ENCODE data around the gene NME5. TPM values are rescaled to one million over a fixed set of nuclear protein-coding genes. Genes with fewer than 3 reads are reported as not detected.
"Not testable (repeated sequence)": the region's sequence is repeated elsewhere in the genome, so short reads cannot be mapped to it uniquely, and the experiment has no call there.

Gene NME5
- total RNA-seq, 1 experiment from 2014 or later, result 1.2 TPM

DNA sequence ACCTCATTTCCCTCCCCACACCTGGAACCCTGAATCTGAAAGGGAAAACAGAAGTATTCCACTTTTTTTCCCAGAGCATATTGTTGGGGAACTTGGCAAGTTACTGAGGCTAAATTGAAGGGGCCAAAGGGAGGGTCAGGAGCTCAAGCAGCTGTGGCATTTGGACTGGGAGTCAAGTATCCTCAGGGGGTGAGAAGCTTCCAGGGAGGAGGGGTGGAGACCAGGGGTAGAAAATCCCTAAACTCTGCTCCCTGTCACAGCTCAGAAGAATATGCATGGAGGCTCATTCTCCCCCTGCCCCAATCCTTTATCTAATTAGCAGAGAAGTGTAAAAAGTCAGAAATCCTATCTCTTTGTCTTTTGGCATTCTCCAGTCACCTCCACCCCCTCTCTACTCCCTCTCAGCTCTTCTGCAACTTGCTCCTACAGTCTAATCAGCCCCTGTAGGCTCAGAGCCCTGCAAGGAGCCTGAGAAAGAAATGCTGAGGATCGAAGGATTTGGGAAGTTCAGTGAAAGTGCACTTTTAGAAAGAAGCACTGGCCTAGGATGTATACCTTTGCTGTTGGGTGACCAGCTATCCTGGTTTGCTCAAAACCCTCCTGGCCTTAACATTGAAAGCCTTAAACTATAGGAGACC lies 61.1 kb downstream of the NME5 start:
- peak; percentile 44 for DNase-seq
- no peak overlapping the region for H3K4me3 ChIP-seq (ENCODE audit: insufficient read depth, low read depth, low read length)
- no peaks in the 10 kb centered on the region for H3K36me3 ChIP-seq (replicated peaks; ENCODE audit: control insufficient read depth, insufficient read depth, low read length)
- no peaks in the 10 kb centered on the region for H3K27me3 ChIP-seq (ENCODE audit: control insufficient read depth, insufficient read depth, low read length)

DNA sequence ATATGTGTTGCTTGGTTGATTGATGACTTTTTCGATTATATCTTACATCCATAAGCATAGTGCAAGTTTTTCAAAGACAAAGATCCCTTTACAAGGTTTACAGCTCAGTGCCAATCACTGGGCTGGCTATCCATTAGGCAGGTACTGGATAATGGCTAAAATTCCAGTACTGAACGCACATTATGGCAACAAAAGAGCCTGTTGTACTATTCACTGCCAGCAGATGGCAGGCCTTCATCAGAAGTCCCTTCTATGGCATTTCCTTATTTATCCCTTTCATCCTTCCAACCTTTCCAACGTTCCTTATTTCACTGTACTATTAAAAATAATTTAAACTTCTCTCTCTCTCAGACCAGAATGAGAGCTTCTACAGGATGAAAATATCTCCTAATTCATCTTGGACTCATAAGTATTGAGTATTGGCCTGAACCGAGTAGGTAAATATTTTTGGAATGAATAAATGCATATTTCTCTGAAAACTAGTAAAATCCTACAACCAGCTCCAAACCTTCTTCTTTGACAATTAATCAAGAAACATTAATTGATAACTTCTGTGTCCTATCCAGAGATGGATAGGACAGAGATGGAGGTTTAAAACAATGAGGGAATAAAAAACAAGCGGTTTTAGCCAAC lies 62.0 kb downstream of the NME5 start:
- peak; percentile 77 for DNase-seq
- no peaks in the 10 kb centered on the region for H3K27me3 ChIP-seq (ENCODE audit: control insufficient read depth, insufficient read depth, low read length)
- no peak overlapping the region for H3K4me3 ChIP-seq (ENCODE audit: insufficient read depth, low read depth, low read length)

DNA sequence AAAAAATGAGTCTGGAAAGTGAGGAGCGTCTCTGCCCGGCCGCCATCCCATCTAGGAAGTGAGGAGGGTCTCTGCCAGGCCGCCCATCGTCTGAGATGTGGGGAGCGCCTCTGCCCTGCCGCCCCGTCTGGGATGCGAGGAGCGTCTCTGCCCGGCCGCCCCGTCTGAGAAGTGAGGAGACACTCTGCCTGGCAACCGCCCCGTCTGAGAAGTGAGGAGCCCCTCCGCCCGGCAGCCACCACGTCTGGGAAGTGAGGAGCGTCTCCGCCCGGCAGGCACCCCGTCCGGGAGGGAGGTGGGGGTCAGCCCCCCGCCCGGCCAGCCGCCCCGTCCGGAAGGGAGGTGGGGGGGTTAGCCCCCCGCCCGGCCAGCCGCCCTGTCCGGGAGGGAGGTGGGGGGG lies 69.2 kb downstream of the NME5 start:
- not testable (repeated sequence) for H3K4me3 ChIP-seq (ENCODE audit: insufficient read depth, low read depth, low read length); H3K36me3 ChIP-seq (replicated peaks; ENCODE audit: control insufficient read depth, insufficient read depth, low read length); DNase-seq; H3K27me3 ChIP-seq (ENCODE audit: control insufficient read depth, insufficient read depth, low read length)

More for the DNA sequence above, 62.0 kb downstream of the NME5 start:
- H3K36me3 ChIP-seq (replicated peaks; ENCODE audit: control insufficient read depth, insufficient read depth, low read length), result no peaks in the 10 kb centered on the region

DNA sequence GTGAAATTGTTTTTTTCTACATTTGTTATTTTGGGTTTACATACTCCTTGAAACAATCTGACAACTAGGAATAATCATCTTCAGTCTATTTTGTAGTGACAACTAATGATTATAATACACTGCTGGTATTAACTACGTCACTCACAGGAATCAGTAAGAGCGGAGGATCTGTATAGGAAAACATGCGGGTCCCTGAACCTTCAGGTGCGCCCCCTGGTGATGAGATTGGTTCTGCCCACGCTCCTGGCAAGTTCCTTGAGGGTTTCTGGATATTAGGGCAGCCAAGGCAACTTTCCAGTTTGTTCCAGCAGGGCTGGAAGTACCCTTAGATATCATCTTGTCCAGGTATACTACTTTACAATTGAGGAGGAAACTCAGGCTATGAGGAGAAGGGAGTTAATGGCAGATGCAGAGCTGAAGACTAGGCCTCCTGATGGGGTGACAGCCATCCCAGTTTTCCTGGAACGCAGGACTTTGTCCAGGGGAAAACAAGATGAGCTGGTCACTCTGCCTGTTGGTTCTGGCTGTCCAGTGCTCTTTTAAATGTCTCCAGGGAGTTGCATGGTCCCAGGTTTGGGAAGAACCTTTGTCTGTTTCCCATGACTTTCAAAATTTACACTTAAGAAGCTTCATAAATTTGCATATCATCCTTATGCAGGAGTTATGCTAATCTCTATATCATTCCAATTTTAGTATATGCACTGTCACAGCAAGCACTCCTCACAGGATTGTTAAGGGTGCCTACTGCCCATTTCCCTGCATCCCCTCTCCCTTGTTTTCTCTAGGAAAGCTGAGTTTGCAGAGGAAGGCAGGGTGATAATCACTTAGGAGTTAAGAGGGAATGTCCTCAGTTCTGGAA lies 70.3 kb downstream of the NME5 start:
- no peak overlapping the region for H3K4me3 ChIP-seq (ENCODE audit: insufficient read depth, low read depth, low read length)
- no peaks in the 10 kb centered on the region for H3K36me3 ChIP-seq (replicated peaks; ENCODE audit: control insufficient read depth, insufficient read depth, low read length)
- peak; percentile 87 for DNase-seq
- no peaks in the 10 kb centered on the region for H3K27me3 ChIP-seq (ENCODE audit: control insufficient read depth, insufficient read depth, low read length)

DNA sequence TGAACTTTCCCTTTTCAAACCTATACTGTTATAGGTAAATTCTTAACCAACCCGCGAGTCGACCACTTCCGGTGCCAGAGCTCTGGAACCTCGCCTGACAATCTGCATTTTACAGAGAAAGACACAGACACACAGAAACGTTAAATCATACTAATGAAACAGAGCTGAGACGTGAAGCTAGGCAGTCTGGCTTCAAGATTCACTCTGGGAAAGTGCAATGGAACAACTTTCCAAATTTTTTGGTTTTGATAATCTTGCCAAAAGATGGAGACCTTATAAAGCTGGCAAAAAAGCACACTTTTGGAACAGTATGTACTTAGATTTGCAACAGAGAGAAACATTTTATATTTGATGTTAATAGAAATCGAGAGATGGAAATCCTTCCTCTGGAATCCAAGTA lies 71.3 kb downstream of the NME5 start:
- H3K36me3 ChIP-seq (replicated peaks; ENCODE audit: control insufficient read depth, insufficient read depth, low read length), result no peaks in the 10 kb centered on the region
- no peaks in the 10 kb centered on the region for H3K27me3 ChIP-seq (ENCODE audit: control insufficient read depth, insufficient read depth, low read length)
- no peak overlapping the region for H3K4me3 ChIP-seq (ENCODE audit: insufficient read depth, low read depth, low read length)
- no peak for DNase-seq

Other genes with a start within 250 kb of the NME5 start
- gene PKD2L2, start 250.0 kb downstream of the NME5 start, total RNA-seq (2014; rRNA removed; shearing (Covaris generic)), result not detected in 2 replicates
- gene FAM13B, start 106.3 kb downstream of the NME5 start, total RNA-seq (2014; rRNA removed; shearing (Covaris generic)), result 3.8 and 6.9 TPM in 2 replicates
- 7.5 and 13.2 TPM in 2 replicates for gene WNT8A, start 55.4 kb downstream of the NME5 start, total RNA-seq (2014; rRNA removed; shearing (Covaris generic))
- 45.2 and 50.3 TPM in 2 replicates for gene BRD8, start 39.2 kb upstream of the NME5 start, total RNA-seq (2014; rRNA removed; shearing (Covaris generic))
- gene KIF20A, start 39.7 kb upstream of the NME5 start, total RNA-seq (2014; rRNA removed; shearing (Covaris generic)), result 138 and 155 TPM in 2 replicates
- gene CDC23, start 73.9 kb upstream of the NME5 start, total RNA-seq (2014; rRNA removed; shearing (Covaris generic)), result 59.7 and 62.8 TPM in 2 replicates
- gene GFRA3, start 135.2 kb upstream of the NME5 start, total RNA-seq (2014; rRNA removed; shearing (Covaris generic)), result 0.45 and 1.0 TPM in 2 replicates
- 36.0 and 38.7 TPM in 2 replicates for gene CDC25C, start 192.4 kb upstream of the NME5 start, total RNA-seq (2014; rRNA removed; shearing (Covaris generic))
- gene FAM53C, start 198.8 kb upstream of the NME5 start, total RNA-seq (2014; rRNA removed; shearing (Covaris generic)), result 70.4 and 74.5 TPM in 2 replicates
- gene KDM3B, start 213.3 kb upstream of the NME5 start, total RNA-seq (2014; rRNA removed; shearing (Covaris generic)), result 55.6 and 74.8 TPM in 2 replicates

Measured in H7 (cell line).